Aorta (tissue), 5 donors: ENCODE data around the gene MFNG. TPM values are rescaled to one million over a fixed set of nuclear protein-coding genes. Genes with fewer than 3 reads are reported as not detected.

ENCODE experiments used
- ATAC-seq: fragments of 200-7000 bp; cut with Tn5 transposase; one replicate; pipeline ENCODE4 v1.9.1; 2022; ENCODE audit warnings: moderate library complexity; ENCODE audit not compliant: low FRiP score
- DNase-seq, 2 donors: peaks; one replicate each; pipeline ENCODE4 v3.0.0-alpha.2; 2020
- H3K27ac ChIP-seq, 2 donors: one replicate each; pipeline ENCODE4 v1.5.1; 2013; ENCODE audit warnings: low read length in 2 of 2, mild to moderate bottlenecking in 2 of 2, moderate library complexity in 2 of 2, control low read depth in 1 of 2, inconsistent platforms in 1 of 2, low read depth in 1 of 2
- H3K27me3 ChIP-seq, 2 donors: one replicate each; pipeline ENCODE4 v1.6.1; 2013; ENCODE audit warnings: control low read depth in 1 of 2, low read length in 1 of 2, mild to moderate bottlenecking in 1 of 2, moderate library complexity in 1 of 2; ENCODE audit not compliant: insufficient read depth in 2 of 2, control insufficient read depth in 1 of 2
- H3K36me3 ChIP-seq, 2 donors: one replicate each; pipeline ENCODE4 v1.6.1; 2013; ENCODE audit warnings: control low read depth in 1 of 2, low read length in 1 of 2, mild to moderate bottlenecking in 1 of 2; ENCODE audit not compliant: insufficient read depth in 2 of 2, control insufficient read depth in 1 of 2
- H3K4me1 ChIP-seq, 2 donors: one replicate each; pipeline ENCODE4 v1.6.1; 2013; ENCODE audit warnings: low read length in 2 of 2, control low read depth in 1 of 2, mild to moderate bottlenecking in 1 of 2, moderate library complexity in 1 of 2; ENCODE audit not compliant: insufficient read depth in 2 of 2, control insufficient read depth in 1 of 2
- H3K4me3 ChIP-seq, 2 donors: one replicate each; pipeline ENCODE4 v1.5.1; 2013; ENCODE audit warnings: low read length in 2 of 2, control low read depth in 1 of 2, mild to moderate bottlenecking in 1 of 2
- H3K9me3 ChIP-seq: one replicate; pipeline ENCODE4 v1.6.1; 2013; ENCODE audit warnings: mild to moderate bottlenecking, low read length; ENCODE audit not compliant: control insufficient read depth
- WGBS, 2 donors: extraction: QIAGEN DNeasy Blood & Tissue Kit; methylation state at CpG; one replicate each; pipeline ENCODE4 v1.1.7; 2013; 5-methylcytosine and 5-hydroxymethylcytosine counted together
- intact Hi-C, 2 donors: fragments of 100-400 bp; cut with DNase I; formaldehyde crosslinking; loops; one replicate each; pipeline versions ENCODE4 v1.14.2 to v1.15.0; 2022
- polyA plus RNA-seq, 2 donors: library from polyadenylated mRNA; stranded (reverse); fragments of 200-250 nt; gene quantifications; one replicate each; pipeline ENCODE4 v1.2.3, GENCODE V29; 2013
- total RNA-seq, 2 donors: library from RNA; stranded (reverse); fragmentation: NEBNext Ultra II Directional; extraction: Animal tissue kit (Norgen Biotek cat#: 25700); gene quantifications; one replicate each; pipeline ENCODE4 v1.2.1, GENCODE V29; 2021
- donor health status: healthy with polysubstance abuse.
- donor health status: Bipolar disorder and iron deficiency.
- donor health status: DM: no; HTN: no; CAD: no.
- donor health status: DM: no; HTN: no; CAD: no.
- donor health status: DM: yes; HTN: yes; CAD: no.

The MFNG gene
- total and polyA plus RNA-seq, 4 donors, result 6.7 to 35.4 (median 17.4) TPM

GRCh38 chr22:37453696-37454095 lies 32.5 kb downstream of the MFNG start:
- H3K27ac ChIP-seq, result no peak overlapping the region
- H3K27me3 ChIP-seq, result no peaks in the 10 kb centered on the region
- no peak overlapping the region for H3K4me3 ChIP-seq
- H3K36me3 ChIP-seq, result no peaks in the 10 kb centered on the region
- H3K9me3 ChIP-seq, result no peaks in the 10 kb centered on the region
- no peaks in the 10 kb centered on the region for H3K4me1 ChIP-seq
- no peak for DNase-seq
- ATAC-seq, result no peak
- WGBS, 2 donors, result 76 to 84% methylated on average over 7 of the region's 7 CpGs
- intact Hi-C loops, result no loop called here

DNA sequence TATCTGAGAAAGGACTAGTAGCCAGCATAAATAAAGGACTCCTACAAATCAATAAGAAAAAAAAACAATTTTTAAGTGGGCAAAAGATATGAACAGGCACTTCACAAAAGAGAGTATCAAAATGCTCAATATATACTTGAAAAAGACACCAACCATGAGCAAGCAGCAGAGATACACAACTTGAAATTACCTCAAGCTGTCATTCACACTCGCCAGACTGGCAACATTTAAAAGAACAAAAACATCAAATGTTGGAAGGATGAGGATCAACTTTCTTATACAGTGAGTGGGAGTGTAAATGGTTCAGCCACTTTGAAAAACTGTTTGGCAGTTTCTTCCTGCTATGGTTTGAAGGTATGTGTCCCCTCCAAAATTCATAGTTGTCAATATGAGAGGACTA lies 35.0 kb downstream of the MFNG start:
- DNase-seq, result no peak
- H3K27ac ChIP-seq, result no peak overlapping the region
- H3K36me3 ChIP-seq, result no peaks in the 10 kb centered on the region
- no peak for ATAC-seq
- intact Hi-C loops, result no loop called here
- H3K4me3 ChIP-seq, result no peak overlapping the region
- no peaks in the 10 kb centered on the region for H3K4me1 ChIP-seq
- 47 to 91% methylated on average over 1 of the region's 1 CpG for WGBS, 2 donors
- no peaks in the 10 kb centered on the region for H3K9me3 ChIP-seq
- H3K27me3 ChIP-seq, result no peaks in the 10 kb centered on the region

DNA sequence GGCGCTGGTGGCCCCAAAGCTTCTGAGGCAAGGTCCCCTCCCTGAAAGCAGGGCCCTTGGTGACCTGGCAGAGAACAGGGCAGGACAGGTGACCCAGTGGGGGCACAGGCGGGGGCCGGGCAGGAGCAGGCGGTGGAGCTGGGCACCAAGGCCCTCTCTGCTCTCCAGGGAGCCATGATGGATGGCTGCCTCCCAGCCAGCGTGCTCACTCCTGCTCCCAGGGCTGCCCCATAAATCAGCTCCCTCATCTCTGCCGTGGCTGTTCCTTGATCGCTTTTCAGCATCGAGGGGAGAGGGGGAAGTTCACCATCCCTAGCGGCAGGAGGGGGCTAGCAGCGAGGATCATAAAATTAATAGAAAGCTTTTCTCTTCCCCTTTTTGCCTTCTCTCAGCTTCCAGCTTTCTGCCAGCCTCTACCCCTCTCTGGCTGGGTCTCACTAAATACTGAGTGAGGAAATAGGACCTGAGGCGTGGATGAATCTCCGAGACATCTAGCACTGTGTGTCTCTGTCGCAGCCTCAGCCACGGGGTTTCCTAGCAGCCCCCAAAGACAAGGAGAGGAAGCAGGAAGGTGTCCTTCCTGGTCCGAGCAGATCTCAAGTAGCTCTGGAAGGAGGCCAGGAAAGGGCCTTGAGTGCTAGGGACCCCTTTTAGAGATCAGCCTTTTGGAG lies 36.7 kb downstream of the MFNG start:
- Histone ChIP-seq H3K27me3 (no peaks in the 10 kb centered on the region), H3K9me3 (no peaks in the 10 kb centered on the region), H3K36me3 (no peaks in the 10 kb centered on the region), H3K4me1 (no peaks in the 10 kb centered on the region), H3K4me3 (no peak overlapping the region), H3K27ac (no peak overlapping the region)
- intact Hi-C loops, result no loop called here
- WGBS, 2 donors, result 30% methylated on average over 14 to 15 of the region's 15 CpGs
- DNase-seq (no peak), ATAC-seq (no peak)

DNA sequence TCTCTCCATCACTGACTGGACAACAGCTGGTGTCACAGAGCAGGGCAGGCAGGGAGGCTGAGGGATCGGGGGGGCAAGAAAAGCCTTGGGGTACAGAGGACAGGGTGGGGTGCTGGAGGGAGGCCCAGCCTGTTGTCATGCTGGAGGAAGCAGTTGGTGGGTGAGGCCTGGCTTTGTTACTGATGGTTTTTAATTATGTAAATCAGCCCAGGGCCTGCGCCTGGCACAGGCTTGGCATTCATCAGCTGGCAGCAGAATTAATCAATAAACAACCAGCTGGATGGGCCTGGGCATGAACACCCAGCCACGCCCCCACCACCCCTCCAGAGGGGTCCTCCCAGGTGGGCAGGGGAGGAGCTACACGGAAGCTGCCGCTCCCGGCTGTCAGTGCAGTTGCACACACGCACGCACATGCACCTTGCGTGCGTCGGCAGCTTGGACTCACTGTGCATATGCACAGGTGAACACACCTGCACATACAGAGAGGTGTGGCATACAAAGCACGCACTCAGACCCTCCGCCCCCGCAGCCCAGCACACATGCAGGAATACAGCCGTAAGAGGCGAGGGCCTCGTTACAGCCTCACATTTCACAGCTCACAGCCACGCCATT lies 37.6 kb downstream of the MFNG start:
- intact Hi-C loops, result no loop called here
- no peak overlapping the region for H3K4me3 ChIP-seq
- no peak for ATAC-seq
- no peaks in the 10 kb centered on the region for H3K9me3 ChIP-seq
- H3K4me1 ChIP-seq, result no peaks in the 10 kb centered on the region
- no peaks in the 10 kb centered on the region for H3K27me3 ChIP-seq
- WGBS, 2 donors, result 81 to 82% methylated on average over 18 of the region's 18 CpGs
- DNase-seq, result no peak
- no peak overlapping the region for H3K27ac ChIP-seq
- H3K36me3 ChIP-seq, result no peaks in the 10 kb centered on the region

GRCh38 chr22:37445501-37445900 lies 40.7 kb downstream of the MFNG start:
- intact Hi-C loops, result no loop called here
- DNase-seq (no peak), ATAC-seq (no peak)
- WGBS, 2 donors, result 84% methylated on average over 9 of the region's 9 CpGs
- H3K27ac ChIP-seq, result no peak overlapping the region
- H3K36me3 ChIP-seq, result no peaks in the 10 kb centered on the region
- peaks cover 0 to 3% of the 10 kb centered on the region in 2 donors for H3K27me3 ChIP-seq
- no peak overlapping the region for H3K4me3 ChIP-seq
- no peaks in the 10 kb centered on the region for H3K4me1 ChIP-seq
- peaks cover 8% of the 10 kb centered on the region for H3K9me3 ChIP-seq

- Histone ChIP-seq H3K4me3 (no peak overlapping the region), H3K36me3 (no peaks in the 10 kb centered on the region), H3K9me3 (peaks cover 8% of the 10 kb centered on the region), H3K4me1 (no peaks in the 10 kb centered on the region), H3K27me3 (peaks cover 0 to 3% of the 10 kb centered on the region in 2 donors), H3K27ac (no peak overlapping the region)
- 80 to 85% methylated on average over 7 of the region's 7 CpGs for WGBS, 2 donors
- DNase-seq (no peak), ATAC-seq (no peak)
- intact Hi-C loops, result no loop called here
Observed at GRCh38 chr22:37443977-37444376, 42.2 kb downstream of the MFNG start.

DNA sequence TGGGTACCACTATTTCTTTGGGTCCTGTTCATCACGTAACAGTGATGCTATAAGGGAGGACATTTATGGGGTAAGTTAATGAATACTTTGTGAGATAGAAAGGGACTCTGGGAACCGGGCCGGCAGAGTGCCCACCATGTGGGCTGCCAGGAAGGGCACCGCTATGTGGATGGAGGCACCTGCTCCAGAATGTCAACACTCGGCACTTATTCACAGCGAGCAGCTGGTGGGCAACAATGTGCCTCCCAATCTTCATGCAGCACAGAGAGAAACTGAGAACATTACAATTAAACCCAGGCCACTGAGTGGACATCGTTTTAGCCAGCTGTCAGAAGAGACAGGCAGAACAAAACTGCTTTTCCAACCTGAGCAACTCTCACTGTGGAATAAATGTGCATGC lies 43.1 kb downstream of the MFNG start:
- Histone ChIP-seq H3K27me3 (peaks cover 0 to 3% of the 10 kb centered on the region in 2 donors), H3K9me3 (peaks cover 8% of the 10 kb centered on the region), H3K4me1 (no peaks in the 10 kb centered on the region), H3K27ac (no peak overlapping the region), H3K4me3 (no peak overlapping the region), H3K36me3 (no peaks in the 10 kb centered on the region)
- 86% methylated on average over 7 of the region's 7 CpGs for WGBS, 2 donors
- intact Hi-C loops, result no loop called here
- peak in 1 of 2 donors; percentile 24 for DNase-seq
- no peak for ATAC-seq

- intact Hi-C loops, result no loop called here
- no peaks in the 10 kb centered on the region for H3K36me3 ChIP-seq
- no peak overlapping the region for H3K4me3 ChIP-seq
- DNase-seq, result peak in 1 of 2 donors; percentile 7
- no peak for ATAC-seq
- no peaks in the 10 kb centered on the region for H3K4me1 ChIP-seq
- WGBS, 2 donors, result 78 to 82% methylated on average over 2 of the region's 2 CpGs
- H3K27ac ChIP-seq, result no peak overlapping the region
- peaks cover 8% of the 10 kb centered on the region for H3K9me3 ChIP-seq
- peaks cover 0 to 3% of the 10 kb centered on the region in 2 donors for H3K27me3 ChIP-seq
Observed at GRCh38 chr22:37442537-37442936, 43.6 kb downstream of the MFNG start.

- Histone ChIP-seq H3K27ac (no peak overlapping the region), H3K27me3 (peaks cover 0 to 3% of the 10 kb centered on the region in 2 donors), H3K9me3 (peaks cover 8% of the 10 kb centered on the region), H3K4me1 (no peaks in the 10 kb centered on the region), H3K36me3 (no peaks in the 10 kb centered on the region), H3K4me3 (no peak overlapping the region)
- ATAC-seq (no peak), DNase-seq (peak in 1 of 2 donors; percentile 5)
- 39 to 44% methylated on average over 8 of the region's 8 CpGs for whole genome bisulfite sequencing, 2 donors
- intact Hi-C loops, result no loop called here
Observed at GRCh38 chr22:37442135-37442534, 44.0 kb downstream of the MFNG start.
